Uterus (tissue), 2 donors: ENCODE data around the gene KCNJ15.

ENCODE experiments used
- POLR2A ChIP-seq, 2 donors: fragments of 450-650 bp; IDR thresholded peaks; one replicate each; pipeline ENCODE4 v1.6.1; 2016; ENCODE audit warnings: antibody characterized with exemption in 2 of 2, mild to moderate bottlenecking in 1 of 2, moderate library complexity in 1 of 2
- TF ChIP-seq, protein P1 (sequence below), 4 experiments: fragments of 200-600 bp in 2 of 4; fragments of 450-650 bp in 2 of 4; sonication (generic) in 2 of 4; IDR thresholded peaks; one replicate each; pipeline ENCODE4 v1.5.1; 2016 to 2019; ENCODE audit warnings: antibody characterized with exemption in 4 of 4, mild to moderate bottlenecking in 2 of 4, moderate library complexity in 1 of 4

DNA sequence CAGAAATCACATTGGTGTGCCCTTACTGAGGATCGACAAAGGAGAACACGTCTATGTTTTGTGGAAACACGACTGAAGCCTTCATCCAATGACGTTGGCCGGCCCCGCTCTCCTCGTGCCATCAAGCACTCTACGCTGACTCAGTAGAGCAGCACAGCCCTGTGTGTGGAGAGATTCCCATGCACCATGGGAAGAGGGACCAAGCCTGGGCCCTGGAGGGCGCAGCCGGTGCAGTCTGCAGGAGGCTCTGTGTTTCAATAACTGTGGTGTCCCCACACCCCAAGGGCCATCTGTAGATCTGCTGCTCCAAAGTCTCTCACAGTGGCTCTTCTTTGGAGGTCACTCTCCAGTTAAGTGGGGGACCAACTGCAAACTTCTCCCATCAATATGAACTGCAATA lies 97.4 kb downstream of the KCNJ15 start:
- TF ChIP-seq, protein P1, sequence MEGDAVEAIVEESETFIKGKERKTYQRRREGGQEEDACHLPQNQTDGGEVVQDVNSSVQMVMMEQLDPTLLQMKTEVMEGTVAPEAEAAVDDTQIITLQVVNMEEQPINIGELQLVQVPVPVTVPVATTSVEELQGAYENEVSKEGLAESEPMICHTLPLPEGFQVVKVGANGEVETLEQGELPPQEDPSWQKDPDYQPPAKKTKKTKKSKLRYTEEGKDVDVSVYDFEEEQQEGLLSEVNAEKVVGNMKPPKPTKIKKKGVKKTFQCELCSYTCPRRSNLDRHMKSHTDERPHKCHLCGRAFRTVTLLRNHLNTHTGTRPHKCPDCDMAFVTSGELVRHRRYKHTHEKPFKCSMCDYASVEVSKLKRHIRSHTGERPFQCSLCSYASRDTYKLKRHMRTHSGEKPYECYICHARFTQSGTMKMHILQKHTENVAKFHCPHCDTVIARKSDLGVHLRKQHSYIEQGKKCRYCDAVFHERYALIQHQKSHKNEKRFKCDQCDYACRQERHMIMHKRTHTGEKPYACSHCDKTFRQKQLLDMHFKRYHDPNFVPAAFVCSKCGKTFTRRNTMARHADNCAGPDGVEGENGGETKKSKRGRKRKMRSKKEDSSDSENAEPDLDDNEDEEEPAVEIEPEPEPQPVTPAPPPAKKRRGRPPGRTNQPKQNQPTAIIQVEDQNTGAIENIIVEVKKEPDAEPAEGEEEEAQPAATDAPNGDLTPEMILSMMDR (IDR thresholded peaks at IDR 0.05), result no peak
- no peak for TF ChIP-seq POLR2A (IDR thresholded peaks at IDR 0.05)
